Neutrophil (primary cell): Measurements from ENCODE around the gene PADI1.

ENCODE experiments used
- H3K27ac ChIP-seq: fragments of 200-600 bp; sonication (generic); 2 replicates; pipeline ENCODE4 v1.5.1; 2016; ENCODE audit warnings: mild to moderate bottlenecking, moderate library complexity
- H3K27me3 ChIP-seq: fragments of 200-600 bp; sonication (generic); 2 replicates; pipeline ENCODE4 v1.6.0; 2016; ENCODE audit warnings: mild to moderate bottlenecking
- H3K36me3 ChIP-seq: fragments of 200-600 bp; sonication (generic); 2 replicates; pipeline ENCODE4 v1.5.1; 2017
- H3K4me1 ChIP-seq, 2 experiments: fragments of 200-600 bp in 1 of 2; sonication (generic) in 1 of 2; 1 replicate in 1 of 2; 2 replicates in 1 of 2; pipeline versions ENCODE4 v1.5.1 to v1.6.1; 2013 to 2016; ENCODE audit warnings: low read depth in 1 of 2, low read length in 1 of 2, mild to moderate bottlenecking in 1 of 2, moderate library complexity in 1 of 2; ENCODE audit not compliant: control insufficient read depth in 1 of 2, insufficient read depth in 1 of 2
- H3K4me3 ChIP-seq, 2 experiments: fragments of 200-600 bp in 1 of 2; sonication (generic) in 1 of 2; 1 replicate in 1 of 2; 2 replicates in 1 of 2; pipeline ENCODE4 v1.5.1; 2013 to 2016; ENCODE audit warnings: low read depth in 1 of 2, low read length in 1 of 2, mild to moderate bottlenecking in 1 of 2, moderate library complexity in 1 of 2
- H3K9me3 ChIP-seq: fragments of 200-600 bp; sonication (generic); 2 replicates; pipeline ENCODE4 v1.5.1; 2016
- TF ChIP-seq, protein P1 (sequence below): fragments of 200-600 bp; sonication (generic); IDR thresholded peaks from 2 replicates; pipeline ENCODE4 v1.5.1; 2016; ENCODE audit warnings: antibody characterized with exemption

Gene PADI1

GRCh38 chr1:17225140-17225539, 20.2 kb downstream of the PADI1 start:
- H3K4me3 ChIP-seq, result no peak overlapping the region
- H3K9me3 ChIP-seq, result no peaks in the 10 kb centered on the region
- H3K27me3 ChIP-seq, result no peaks in the 10 kb centered on the region
- H3K27ac ChIP-seq, result no peak overlapping the region
- no peaks in the 10 kb centered on the region for H3K4me1 ChIP-seq
- TF ChIP-seq, protein P1, sequence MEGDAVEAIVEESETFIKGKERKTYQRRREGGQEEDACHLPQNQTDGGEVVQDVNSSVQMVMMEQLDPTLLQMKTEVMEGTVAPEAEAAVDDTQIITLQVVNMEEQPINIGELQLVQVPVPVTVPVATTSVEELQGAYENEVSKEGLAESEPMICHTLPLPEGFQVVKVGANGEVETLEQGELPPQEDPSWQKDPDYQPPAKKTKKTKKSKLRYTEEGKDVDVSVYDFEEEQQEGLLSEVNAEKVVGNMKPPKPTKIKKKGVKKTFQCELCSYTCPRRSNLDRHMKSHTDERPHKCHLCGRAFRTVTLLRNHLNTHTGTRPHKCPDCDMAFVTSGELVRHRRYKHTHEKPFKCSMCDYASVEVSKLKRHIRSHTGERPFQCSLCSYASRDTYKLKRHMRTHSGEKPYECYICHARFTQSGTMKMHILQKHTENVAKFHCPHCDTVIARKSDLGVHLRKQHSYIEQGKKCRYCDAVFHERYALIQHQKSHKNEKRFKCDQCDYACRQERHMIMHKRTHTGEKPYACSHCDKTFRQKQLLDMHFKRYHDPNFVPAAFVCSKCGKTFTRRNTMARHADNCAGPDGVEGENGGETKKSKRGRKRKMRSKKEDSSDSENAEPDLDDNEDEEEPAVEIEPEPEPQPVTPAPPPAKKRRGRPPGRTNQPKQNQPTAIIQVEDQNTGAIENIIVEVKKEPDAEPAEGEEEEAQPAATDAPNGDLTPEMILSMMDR, result no peak
- no peaks in the 10 kb centered on the region for H3K36me3 ChIP-seq

DNA sequence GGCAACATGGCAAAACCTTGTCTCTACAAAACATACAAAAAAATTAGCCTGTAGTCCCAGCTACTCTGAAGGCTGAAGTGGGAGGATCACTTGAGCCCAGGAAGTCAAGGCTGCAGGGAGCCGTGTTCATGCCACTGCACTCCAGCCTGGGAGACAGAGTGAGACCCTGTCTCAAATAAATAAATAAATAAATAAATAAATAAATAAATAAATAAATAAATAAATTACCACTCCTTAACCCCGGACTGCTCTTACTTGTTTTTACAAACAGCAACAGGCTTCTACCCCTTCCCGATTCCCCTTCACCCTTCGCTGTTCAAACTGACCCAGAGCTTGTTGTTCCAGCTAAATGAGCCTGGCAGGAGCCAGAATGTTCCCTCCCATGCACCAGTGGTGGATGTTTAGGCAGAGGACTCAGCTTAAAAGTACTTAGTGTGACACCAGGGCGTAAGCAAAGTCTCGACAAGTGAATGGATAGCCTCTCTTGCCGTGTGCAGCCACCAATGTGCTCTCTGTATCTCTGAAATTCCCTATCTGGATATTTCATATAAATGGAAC, 22.5 kb downstream of the PADI1 start:
- H3K27me3 ChIP-seq, result no peaks in the 10 kb centered on the region
- H3K4me1 ChIP-seq, result peaks cover 4% of the 10 kb centered on the region in 2 experiments
- H3K9me3 ChIP-seq, result no peaks in the 10 kb centered on the region
- H3K4me3 ChIP-seq, result no peak overlapping the region
- no peak overlapping the region for H3K27ac ChIP-seq
- TF ChIP-seq, protein P1, result no peak
- H3K36me3 ChIP-seq, result no peaks in the 10 kb centered on the region

DNA sequence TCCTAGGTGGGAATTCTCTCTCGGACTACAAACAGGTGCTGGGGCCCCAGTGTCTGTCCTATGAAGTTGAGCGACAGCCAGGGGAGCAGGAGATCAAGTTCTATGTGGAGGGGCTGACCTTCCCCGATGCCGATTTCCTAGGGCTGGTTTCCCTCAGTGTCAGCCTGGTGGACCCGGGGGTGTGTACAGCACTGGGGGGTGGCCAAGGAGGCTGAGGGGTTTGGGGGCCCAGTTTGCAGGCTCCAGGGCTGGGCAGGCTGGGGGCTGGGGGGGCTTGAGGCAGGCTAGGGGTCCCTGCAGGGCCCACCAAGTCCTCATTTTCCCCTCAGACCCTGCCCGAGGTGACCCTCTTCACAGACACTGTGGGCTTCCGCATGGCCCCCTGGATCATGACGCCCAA, 23.7 kb downstream of the PADI1 start:
- no peaks in the 10 kb centered on the region for H3K36me3 ChIP-seq
- no peaks in the 10 kb centered on the region for H3K27me3 ChIP-seq
- no peak overlapping the region for H3K4me3 ChIP-seq
- TF ChIP-seq, protein P1, result no peak
- no peaks in the 10 kb centered on the region for H3K9me3 ChIP-seq
- no peak overlapping the region for H3K27ac ChIP-seq
- H3K4me1 ChIP-seq, result peaks cover 4% of the 10 kb centered on the region in 2 experiments

- H3K27ac ChIP-seq, result no peak overlapping the region
- no peak overlapping the region for H3K4me3 ChIP-seq
- H3K27me3 ChIP-seq, result no peaks in the 10 kb centered on the region
- no peaks in the 10 kb centered on the region for H3K36me3 ChIP-seq
- H3K9me3 ChIP-seq, result no peaks in the 10 kb centered on the region
- peaks cover 4% of the 10 kb centered on the region in 2 experiments for H3K4me1 ChIP-seq
- TF ChIP-seq, protein P1, result no peak
Measured at GRCh38 chr1:17229379-17229778, 24.5 kb downstream of the PADI1 start.

GRCh38 chr1:17230106-17230505, 25.2 kb downstream of the PADI1 start:
- Histone ChIP-seq H3K9me3 (no peaks in the 10 kb centered on the region), H3K4me1 (peaks cover 4% of the 10 kb centered on the region in 2 experiments), H3K27me3 (no peaks in the 10 kb centered on the region), H3K27ac (no peak overlapping the region), H3K4me3 (no peak overlapping the region), H3K36me3 (no peaks in the 10 kb centered on the region)
- TF ChIP-seq, protein P1, result no peak
